HFFc6 (cell line): ENCODE measurements around the gene PAF1. TPM values are rescaled to one million over a fixed set of nuclear protein-coding genes. Genes with fewer than 3 reads are reported as not detected.

Source experiments
- DNase-seq: peaks from one replicate; pipeline ENCODE4 v3.0.0-alpha.2; 2018
- H3K27ac Mint-ChIP-seq: 2 replicates; pipeline ENCODE4 v1.8.0; 2020; ENCODE audit warnings: mild to moderate bottlenecking, mixed read lengths
- H3K27me3 Mint-ChIP-seq: 2 replicates; pipeline ENCODE4 v1.8.0; 2021; ENCODE audit warnings: mild to moderate bottlenecking, moderate library complexity, mixed read lengths; ENCODE audit not compliant: insufficient read depth
- H3K36me3 Mint-ChIP-seq: 2 replicates; pipeline ENCODE4 v1.8.0; 2021; ENCODE audit warnings: low read depth, mixed read lengths
- H3K4me1 Mint-ChIP-seq: 2 replicates; pipeline ENCODE4 v1.8.0; 2020; ENCODE audit warnings: low read depth, mixed read lengths
- H3K4me3 Mint-ChIP-seq: 2 replicates; pipeline ENCODE4 v1.8.0; 2020; ENCODE audit warnings: mild to moderate bottlenecking, moderate library complexity, mixed read lengths
- H3K9me3 Mint-ChIP-seq: 2 replicates; pipeline ENCODE4 v1.8.0; 2020; ENCODE audit warnings: mild to moderate bottlenecking, mixed read lengths
- CTCF ChIP-seq: fragments of 200-600 bp; sonication (generic); IDR thresholded peaks from 2 replicates; pipeline ENCODE4 v1.5.0; 2021; ENCODE audit warnings: antibody characterized with exemption, mild to moderate bottlenecking
- long read RNA-seq: library from polyadenylated mRNA; unstranded; transcript quantifications from one replicate; pipeline ENCODE4 v2.0.0, GENCODE V29; 2019
- total RNA-seq, 6 experiments: library from RNA; stranded (reverse); fragmentation: NEBNext Ultra II Directional; extraction: Animal tissue kit (Norgen Biotek cat#: 25700); gene quantifications; 2 replicates in 1 of 6; 3 replicates in 5 of 6; pipeline ENCODE4 v1.2.3, GENCODE V29; 2021

PAF1 gene
- 10 to 100 TPM; 46.8 to 70.0 (median 60.6) TPM for total RNA-seq
- long read RNA-seq, transcript PAF1-201 (14 exons, 2,066 nt), result major isoform, 87 of 107 reads
- long read RNA-seq, partial matches to known transcripts, result 3 of 107 reads
- long read RNA-seq, other reads (novel, unspliced or antisense), result 17 of 107 reads

- peak; percentile 51; the same call in 1 of the 2 replicates for TF ChIP-seq CTCF
- Mint-ChIP-seq H3K27me3 (peaks cover 6% of the 10 kb centered on the region), H3K4me1 (peaks cover 44% of the 10 kb centered on the region), H3K27ac (peak within 1 kb of the TSS; percentile 99), H3K9me3 (no peaks in the 10 kb centered on the region; the same call in 1 of the 2 replicates), H3K36me3 (peaks cover 39% of the 10 kb centered on the region), H3K4me3 (peak within 1 kb of the TSS; percentile 98)
- DNase-seq, result peak; percentile 100
Measured at GRCh38 chr19:39390751-39391437, at the start of gene PAF1, which contains the start of gene MED29. TSS of gene PAF1 (minus strand) at chr19:39391106. CDS start at chr19:39390864, 242 bp downstream. TSS of gene MED29 (plus strand) at chr19:39391378. CDS start at chr19:39391423, 45 bp downstream.

GRCh38 chr19:39438270-39438934 is 47.5 kb upstream of the PAF1 start:
- peaks cover 6% of the 10 kb centered on the region for H3K9me3 Mint-ChIP-seq
- DNase-seq, result peak; percentile 44
- H3K36me3 Mint-ChIP-seq, result peaks cover 21% of the 10 kb centered on the region
- H3K4me3 Mint-ChIP-seq, result no peak overlapping the region
- peaks cover 14% of the 10 kb centered on the region for H3K27me3 Mint-ChIP-seq
- no peak overlapping the region for H3K27ac Mint-ChIP-seq
- no peak for TF ChIP-seq CTCF
- peaks cover 38% of the 10 kb centered on the region for H3K4me1 Mint-ChIP-seq

- Mint-ChIP-seq H3K27me3 (peaks cover 12% of the 10 kb centered on the region), H3K36me3 (peaks cover 32% of the 10 kb centered on the region), H3K4me3 (peak overlapping the region; percentile 100), H3K27ac (peak overlapping the region; percentile 98), H3K9me3 (peaks cover 6% of the 10 kb centered on the region), H3K4me1 (peaks cover 44% of the 10 kb centered on the region)
- no peak for TF ChIP-seq CTCF
- no peak for DNase-seq
Measured at GRCh38 chr19:39436350-39436716, 45.4 kb upstream of the PAF1 start.

GRCh38 chr19:39435499-39436349 is 44.8 kb upstream of the PAF1 start, which contains the start of gene RPS16:
TSS of gene RPS16 (minus strand) at chr19:39435949. CDS start at chr19:39435895, 54 bp downstream.
- Mint-ChIP-seq H3K9me3 (peaks cover 6% of the 10 kb centered on the region), H3K27ac (peak within 1 kb of the TSS; percentile 98), H3K4me3 (peak within 1 kb of the TSS; percentile 100), H3K36me3 (peaks cover 32% of the 10 kb centered on the region), H3K4me1 (peaks cover 48% of the 10 kb centered on the region), H3K27me3 (peaks cover 12% of the 10 kb centered on the region)
- TF ChIP-seq CTCF, result no peak
- peak; percentile 97 for DNase-seq
